Measurements from ENCODE around the gene DNA2. TPM values are rescaled to one million over a fixed set of nuclear protein-coding genes. Genes with fewer than 3 reads are reported as not detected.

Gene DNA2
- total and polyA plus RNA-seq, 2 of the 4 experiments (the other 2 are of a cell fraction): 3.9 to 5.6 TPM

- Histone ChIP-seq H2BK20ac (ENCODE audit: low read depth, low read length) (no peak overlapping the region), H3K56ac (ENCODE audit: extremely low read depth, insufficient read depth, low read length) (no peak overlapping the region), H3K4me1 (ENCODE audit: control insufficient read depth, insufficient read depth, low read length) (no peaks in the 10 kb centered on the region), H3K79me1 (ENCODE audit: low read depth in 1 of 2, low read length in 2 of 2) (no peaks in the 10 kb centered on the region; a peak in 1 of 4 replicates), H3K4ac (ENCODE audit: low read depth, low read length) (no peak overlapping the region), H2AK5ac (ENCODE audit: low read depth, low read length) (no peak overlapping the region), H4K5ac (ENCODE audit: low read depth, low read length) (no peak overlapping the region), H4K91ac (ENCODE audit: insufficient read depth, low read depth, low read length) (no peak overlapping the region), H3K23ac (ENCODE audit: low read depth, low read length) (no peak overlapping the region), H3K18ac (ENCODE audit: low read depth, low read length) (no peak overlapping the region), H4K20me1 (ENCODE audit: insufficient read depth, low read length) (no peaks in the 10 kb centered on the region), H2AK9ac (replicated peaks; ENCODE audit: low read depth, low read length, poor library complexity) (no peak overlapping the region), H2BK5ac (ENCODE audit: low read depth, low read length, poor library complexity, severe bottlenecking) (no peak overlapping the region), H3K27ac (ENCODE audit: insufficient read depth, low read length) (no peak overlapping the region), H3K9ac (ENCODE audit: low read depth, low read length) (no peak overlapping the region), H3K36me3 (ENCODE audit: control insufficient read depth, insufficient read depth, low read length) (peaks cover 45% of the 10 kb centered on the region), H2BK15ac (ENCODE audit: low read depth, low read length) (no peak overlapping the region), H4K8ac (ENCODE audit: low read depth in 2 of 2, low read length in 2 of 2) (no peak overlapping the region), H2BK120ac (ENCODE audit: low read depth, low read length) (no peak overlapping the region), H3K9me1 (ENCODE audit: insufficient read depth, low read length) (no peaks in the 10 kb centered on the region), H3K4me3 (ENCODE audit: insufficient read depth, low read depth, low read length) (no peak overlapping the region), H3K9me3 (ENCODE audit: control insufficient read depth, insufficient read depth, low read length) (peaks cover 14% of the 10 kb centered on the region), H3K14ac (replicated peaks; ENCODE audit: low read depth, low read length) (no peak overlapping the region), H3K27me3 (ENCODE audit: control insufficient read depth, insufficient read depth, low read length) (no peaks in the 10 kb centered on the region), H2AFZ (replicated peaks; ENCODE audit: low read length, poor library complexity) (no peak overlapping the region), H3K4me2 (ENCODE audit: low read depth, low read length) (no peak overlapping the region)
- ChIA-PET POLR2A (ENCODE audit: unreplicated experiment) (no interaction called here), CTCF (interaction anchor here (0.7 kb wide), 1 partner anchor 13 kb away, joined by 3 read pairs; no protein-coding TSS in a partner anchor)
- intact Hi-C loops (cut with micrococcal nuclease) (no loop called here), dilution Hi-C loops (cut with HindIII; ENCODE audit: low sequenced_read_pairs, unreplicated experiment) (no loop called here), in situ Hi-C loops (cut with MboI; ENCODE audit: low sequenced_read_pairs) (no loop called here)
- no TSS peak for BruUV-seq (replicated peaks)
- no peak for ATAC-seq (ENCODE audit: low read depth)
- no CpG with 5 or more reads among the region's 1 CpG for WGBS, 2 experiments (ENCODE audit: extremely low coverage in 2 of 2, insufficient read length in 1 of 2)
- no peak for TF ChIP-seq MAZ (IDR thresholded peaks at IDR 0.05; ENCODE audit: borderline replicate concordance, low read depth, low read length)
- no peak for TF ChIP-seq CEBPB (IDR thresholded peaks at IDR 0.05; ENCODE audit: low read depth, low read length)
- no peak for TF ChIP-seq BHLHE40 (IDR thresholded peaks at IDR 0.05; ENCODE audit: low read depth, low read length)
- no peak for TF ChIP-seq CTCF (conservative IDR thresholded peaks at IDR 0.05; ENCODE audit: low read depth, low read length)
- TF ChIP-seq MXI1 (IDR thresholded peaks at IDR 0.05; ENCODE audit: borderline replicate concordance, low read depth, low read length): no peak
- TF ChIP-seq SMC3 (IDR thresholded peaks at IDR 0.05; ENCODE audit: low read depth, low read length): no peak
- TF ChIP-seq NFE2L2 (IDR thresholded peaks at IDR 0.05; ENCODE audit: low read depth, low read length): no peak
- no peak for TF ChIP-seq CHD1 (IDR thresholded peaks at IDR 0.05; ENCODE audit: low read depth, low read length)
- no peak for TF ChIP-seq RFX5 (IDR thresholded peaks at IDR 0.05; ENCODE audit: low read depth, low read length)
- DNase-seq: no peak
Measured at GRCh38 chr10:68371604-68372003, 100.2 kb downstream of the DNA2 start.

Data from IMR-90 (cell line).